WTC11 (cell line): Measurements from ENCODE around the gene TBRG1. TPM values are rescaled to one million over a fixed set of nuclear protein-coding genes. Genes with fewer than 3 reads are reported as not detected.

Source experiments
- ATAC-seq: fragments of 200-7000 bp; cut with Tn5 transposase; 2 replicates; pipeline ENCODE4 v1.10.0; 2021; ENCODE audit warnings: mild to moderate bottlenecking, moderate library complexity
- CTCF ChIA-PET: fragments of 300-600 bp; sonication (Branson Sonifier 250); formaldehyde crosslinking; loops from one replicate; lab custom pipeline; 2021; ENCODE audit warnings: antibody characterized with exemption; lab: Charles Lee
- POLR2A ChIA-PET: fragments of 350-600 bp; sonication (Branson Sonifier 250); formaldehyde crosslinking; loops from one replicate; lab custom pipeline; 2021; ENCODE audit warnings: antibody characterized with exemption; lab: Charles Lee
- DNase-seq: peaks from one replicate; pipeline ENCODE4 v3.0.0; 2021; ENCODE audit warnings: low spot score
- H3K27ac Mint-ChIP-seq: 2 replicates; pipeline ENCODE4 v1.8.0; 2021; ENCODE audit warnings: mixed read lengths
- H3K27me3 Mint-ChIP-seq: 2 replicates; pipeline ENCODE4 v1.8.0; 2021; ENCODE audit warnings: low read depth, mild to moderate bottlenecking, moderate library complexity, mixed read lengths
- H3K36me3 Mint-ChIP-seq: 2 replicates; pipeline ENCODE4 v1.8.0; 2021; ENCODE audit warnings: mixed read lengths
- H3K4me1 Mint-ChIP-seq: 2 replicates; pipeline ENCODE4 v1.8.0; 2022; ENCODE audit warnings: mixed read lengths
- H3K4me3 Mint-ChIP-seq: 2 replicates; pipeline ENCODE4 v1.8.0; 2021; ENCODE audit warnings: mild to moderate bottlenecking, moderate library complexity, mixed read lengths
- H3K9me3 Mint-ChIP-seq: 2 replicates; pipeline ENCODE4 v1.8.0; 2021; ENCODE audit warnings: mixed read lengths
- CBFB ChIP-seq: sonication (generic); formaldehyde crosslinking; IDR thresholded peaks from 2 replicates; pipeline ENCODE4 v1.8.1; 2022; ENCODE audit warnings: mild to moderate bottlenecking, low read depth, missing genetic modification reagents
- IRF2 ChIP-seq: sonication (generic); formaldehyde crosslinking; IDR thresholded peaks from 2 replicates; pipeline ENCODE4 v1.8.0; 2022; ENCODE audit warnings: low read depth, missing genetic modification reagents, borderline replicate concordance
- NR1H2 ChIP-seq: sonication (generic); formaldehyde crosslinking; IDR thresholded peaks from 2 replicates; pipeline ENCODE4 v1.9.0; 2021; ENCODE audit warnings: mild to moderate bottlenecking, moderate library complexity, missing genetic modification reagents
- NR2C2 ChIP-seq: sonication (generic); formaldehyde crosslinking; IDR thresholded peaks from 2 replicates; pipeline ENCODE4 v1.8.0; 2022; ENCODE audit warnings: mild to moderate bottlenecking, missing genetic modification reagents
- NR3C1 ChIP-seq: sonication (generic); formaldehyde crosslinking; conservative IDR thresholded peaks from 2 replicates; pipeline ENCODE4 v1.8.1; 2023; ENCODE audit warnings: low read depth, mild to moderate bottlenecking, missing genetic modification reagents
- OVOL2 ChIP-seq: fragments of 250-450 bp; sonication (Bioruptor Pico); IDR thresholded peaks from 2 replicates; pipeline ENCODE4 v1.9.0; 2021; ENCODE audit warnings: mild to moderate bottlenecking, borderline replicate concordance
- SOX15 ChIP-seq: fragments of 250-450 bp; sonication (Bioruptor Pico); IDR thresholded peaks from 2 replicates; pipeline ENCODE4 v1.9.0; 2021; ENCODE audit warnings: mild to moderate bottlenecking
- ZNF138 ChIP-seq: sonication (generic); formaldehyde crosslinking; conservative IDR thresholded peaks from 2 replicates; pipeline ENCODE4 v1.8.1; 2022; ENCODE audit warnings: mild to moderate bottlenecking, moderate library complexity, missing genetic modification reagents
- total RNA-seq: library from RNA; stranded (reverse); gene quantifications from 3 replicates; pipeline ENCODE4 v1.2.3, GENCODE V29; 2021
- TF ChIP-seq, protein P1 (sequence below): sonication (generic); formaldehyde crosslinking; IDR thresholded peaks from 2 replicates; pipeline ENCODE4 v1.8.1; 2023; ENCODE audit warnings: mild to moderate bottlenecking, moderate library complexity, missing genetic modification reagents
- TF ChIP-seq, protein P2 (sequence below): sonication (generic); formaldehyde crosslinking; IDR thresholded peaks from 2 replicates; pipeline ENCODE4 v1.8.1; 2023; ENCODE audit warnings: mild to moderate bottlenecking, missing genetic modification reagents, moderate library complexity
- TF ChIP-seq, protein P3 (sequence below): sonication (generic); formaldehyde crosslinking; IDR thresholded peaks from 2 replicates; pipeline ENCODE4 v1.8.0; 2022; ENCODE audit warnings: mild to moderate bottlenecking, missing genetic modification reagents
- TF ChIP-seq, protein P4 (sequence below): sonication (generic); formaldehyde crosslinking; IDR thresholded peaks from 2 replicates; pipeline ENCODE4 v1.8.1; 2022; ENCODE audit warnings: low read depth, mild to moderate bottlenecking, moderate library complexity, missing genetic modification reagents, borderline replicate concordance
- TF ChIP-seq, protein P5 (sequence below): fragments of 250-450 bp; sonication (Bioruptor Pico); IDR thresholded peaks from 2 replicates; pipeline ENCODE4 v1.8.0; 2021; ENCODE audit warnings: mild to moderate bottlenecking
- TF ChIP-seq, protein P6 (sequence below): fragments of 200-600 bp; IDR thresholded peaks from 2 replicates; pipeline ENCODE4 v1.8.0; 2022; ENCODE audit warnings: antibody characterized with exemption

TBRG1 gene
- total RNA-seq, 1 experiment from 2014 or later = 30.0 TPM

DNA sequence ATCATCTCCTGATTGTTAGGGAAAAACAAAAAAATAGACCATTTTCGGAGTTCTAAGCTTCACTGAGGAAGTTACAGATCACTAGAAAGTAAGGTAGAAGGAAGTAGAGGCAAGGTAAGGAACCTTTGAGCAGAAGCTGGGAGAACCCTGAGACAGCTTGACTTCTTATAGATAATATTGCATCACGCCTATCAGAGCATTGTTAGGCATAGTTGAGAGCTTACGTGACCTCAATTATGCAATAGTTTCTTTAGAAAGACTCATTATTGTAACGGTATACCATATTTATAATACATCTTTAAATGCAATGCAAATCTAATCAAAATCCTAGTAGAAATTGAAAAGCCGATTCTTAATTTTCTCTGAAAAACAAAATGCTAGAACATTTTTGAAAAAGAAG lies 4.9 kb downstream of the TBRG1 start (continued):
- TF ChIP-seq, protein P1, sequence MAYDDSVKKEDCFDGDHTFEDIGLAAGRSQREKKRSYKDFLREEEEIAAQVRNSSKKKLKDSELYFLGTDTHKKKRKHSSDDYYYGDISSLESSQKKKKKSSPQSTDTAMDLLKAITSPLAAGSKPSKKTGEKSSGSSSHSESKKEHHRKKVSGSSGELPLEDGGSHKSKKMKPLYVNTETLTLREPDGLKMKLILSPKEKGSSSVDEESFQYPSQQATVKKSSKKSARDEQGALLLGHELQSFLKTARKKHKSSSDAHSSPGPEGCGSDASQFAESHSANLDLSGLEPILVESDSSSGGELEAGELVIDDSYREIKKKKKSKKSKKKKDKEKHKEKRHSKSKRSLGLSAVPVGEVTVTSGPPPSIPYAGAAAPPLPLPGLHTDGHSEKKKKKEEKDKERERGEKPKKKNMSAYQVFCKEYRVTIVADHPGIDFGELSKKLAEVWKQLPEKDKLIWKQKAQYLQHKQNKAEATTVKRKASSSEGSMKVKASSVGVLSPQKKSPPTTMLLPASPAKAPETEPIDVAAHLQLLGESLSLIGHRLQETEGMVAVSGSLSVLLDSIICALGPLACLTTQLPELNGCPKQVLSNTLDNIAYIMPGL (CRISPR knock-in tag) = no peak
- no peak for TF ChIP-seq NR2C2
- no peak for TF ChIP-seq IRF2 (CRISPR knock-in tag)
- TF ChIP-seq SOX15 (CRISPR knock-in tag) = no peak
- TF ChIP-seq NR3C1 = no peak
- TF ChIP-seq NR1H2 (CRISPR knock-in tag) = no peak
- TF ChIP-seq, protein P2, sequence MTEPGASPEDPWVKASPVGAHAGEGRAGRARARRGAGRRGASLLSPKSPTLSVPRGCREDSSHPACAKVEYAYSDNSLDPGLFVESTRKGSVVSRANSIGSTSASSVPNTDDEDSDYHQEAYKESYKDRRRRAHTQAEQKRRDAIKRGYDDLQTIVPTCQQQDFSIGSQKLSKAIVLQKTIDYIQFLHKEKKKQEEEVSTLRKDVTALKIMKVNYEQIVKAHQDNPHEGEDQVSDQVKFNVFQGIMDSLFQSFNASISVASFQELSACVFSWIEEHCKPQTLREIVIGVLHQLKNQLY (CRISPR knock-in tag) = no peak
- TF ChIP-seq, all 79 proteins: peak for 0

DNA sequence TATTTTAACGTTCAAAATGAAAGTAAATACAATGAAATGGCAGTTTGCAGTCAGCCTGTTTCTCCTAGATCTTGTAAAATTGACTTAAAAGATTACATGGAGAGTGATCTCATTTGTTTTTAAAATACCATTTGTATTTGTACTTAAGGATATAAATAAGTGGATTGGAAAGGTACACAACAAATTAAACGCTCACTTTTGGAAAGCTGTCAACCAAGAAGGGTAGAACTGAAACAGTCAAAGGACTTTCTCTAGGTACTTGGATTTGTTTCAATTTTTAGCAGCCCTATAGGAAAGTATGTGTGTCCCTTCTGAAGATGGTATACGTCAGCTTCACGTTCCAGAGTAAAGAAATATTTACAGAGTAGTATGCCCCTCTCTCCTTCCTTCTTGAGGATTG lies 7.3 kb downstream of the TBRG1 start:
- no peak for ATAC-seq
- H3K4me3 Mint-ChIP-seq = no peak overlapping the region
- no peak overlapping the region for H3K27ac Mint-ChIP-seq
- no peaks in the 10 kb centered on the region for H3K27me3 Mint-ChIP-seq
- POLR2A ChIA-PET = no interaction called here
- H3K4me1 Mint-ChIP-seq = no peaks in the 10 kb centered on the region
- CTCF ChIA-PET = interaction anchor here (1.0 kb wide), 1 partner anchor 133 kb away, joined by 4 read pairs; no protein-coding TSS in a partner anchor
- no peaks in the 10 kb centered on the region for H3K9me3 Mint-ChIP-seq
- TF ChIP-seq OVOL2 (CRISPR knock-in tag) (no peak), ZNF138 (no peak)
- TF ChIP-seq, protein P3, sequence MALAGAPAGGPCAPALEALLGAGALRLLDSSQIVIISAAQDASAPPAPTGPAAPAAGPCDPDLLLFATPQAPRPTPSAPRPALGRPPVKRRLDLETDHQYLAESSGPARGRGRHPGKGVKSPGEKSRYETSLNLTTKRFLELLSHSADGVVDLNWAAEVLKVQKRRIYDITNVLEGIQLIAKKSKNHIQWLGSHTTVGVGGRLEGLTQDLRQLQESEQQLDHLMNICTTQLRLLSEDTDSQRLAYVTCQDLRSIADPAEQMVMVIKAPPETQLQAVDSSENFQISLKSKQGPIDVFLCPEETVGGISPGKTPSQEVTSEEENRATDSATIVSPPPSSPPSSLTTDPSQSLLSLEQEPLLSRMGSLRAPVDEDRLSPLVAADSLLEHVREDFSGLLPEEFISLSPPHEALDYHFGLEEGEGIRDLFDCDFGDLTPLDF (CRISPR knock-in tag) = no peak
- H3K36me3 Mint-ChIP-seq = peaks cover 70% of the 10 kb centered on the region
- no peak for DNase-seq

DNA sequence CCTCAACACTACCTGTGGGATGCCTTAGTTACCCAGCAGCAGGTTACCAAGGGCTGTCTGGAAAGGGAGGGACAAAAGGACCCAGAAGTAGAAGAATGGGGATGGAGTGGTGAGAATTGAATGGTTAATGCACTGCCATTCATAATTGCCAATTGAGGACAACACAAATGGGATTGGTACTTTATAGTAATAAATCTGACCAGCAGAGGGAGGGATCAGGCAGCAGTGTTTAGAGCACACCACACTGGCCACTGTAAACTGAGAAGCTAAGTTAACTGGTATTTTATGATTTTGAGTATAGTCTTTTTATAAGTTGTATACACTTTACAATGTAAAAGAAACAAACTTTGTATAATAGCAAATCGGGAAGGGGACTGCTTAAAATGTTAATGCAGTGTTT lies 10.7 kb downstream of the TBRG1 start:
- TF ChIP-seq CBFB (CRISPR knock-in tag) = no peak
- TF ChIP-seq, protein P4, sequence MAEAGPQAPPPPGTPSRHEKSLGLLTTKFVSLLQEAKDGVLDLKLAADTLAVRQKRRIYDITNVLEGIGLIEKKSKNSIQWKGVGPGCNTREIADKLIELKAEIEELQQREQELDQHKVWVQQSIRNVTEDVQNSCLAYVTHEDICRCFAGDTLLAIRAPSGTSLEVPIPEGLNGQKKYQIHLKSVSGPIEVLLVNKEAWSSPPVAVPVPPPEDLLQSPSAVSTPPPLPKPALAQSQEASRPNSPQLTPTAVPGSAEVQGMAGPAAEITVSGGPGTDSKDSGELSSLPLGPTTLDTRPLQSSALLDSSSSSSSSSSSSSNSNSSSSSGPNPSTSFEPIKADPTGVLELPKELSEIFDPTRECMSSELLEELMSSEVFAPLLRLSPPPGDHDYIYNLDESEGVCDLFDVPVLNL (CRISPR knock-in tag) = no peak
- TF ChIP-seq, protein P5, sequence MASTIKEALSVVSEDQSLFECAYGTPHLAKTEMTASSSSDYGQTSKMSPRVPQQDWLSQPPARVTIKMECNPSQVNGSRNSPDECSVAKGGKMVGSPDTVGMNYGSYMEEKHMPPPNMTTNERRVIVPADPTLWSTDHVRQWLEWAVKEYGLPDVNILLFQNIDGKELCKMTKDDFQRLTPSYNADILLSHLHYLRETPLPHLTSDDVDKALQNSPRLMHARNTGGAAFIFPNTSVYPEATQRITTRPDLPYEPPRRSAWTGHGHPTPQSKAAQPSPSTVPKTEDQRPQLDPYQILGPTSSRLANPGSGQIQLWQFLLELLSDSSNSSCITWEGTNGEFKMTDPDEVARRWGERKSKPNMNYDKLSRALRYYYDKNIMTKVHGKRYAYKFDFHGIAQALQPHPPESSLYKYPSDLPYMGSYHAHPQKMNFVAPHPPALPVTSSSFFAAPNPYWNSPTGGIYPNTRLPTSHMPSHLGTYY (CRISPR knock-in tag) = no peak
- TF ChIP-seq, protein P1 (CRISPR knock-in tag) = no peak
- TF ChIP-seq, protein P6, sequence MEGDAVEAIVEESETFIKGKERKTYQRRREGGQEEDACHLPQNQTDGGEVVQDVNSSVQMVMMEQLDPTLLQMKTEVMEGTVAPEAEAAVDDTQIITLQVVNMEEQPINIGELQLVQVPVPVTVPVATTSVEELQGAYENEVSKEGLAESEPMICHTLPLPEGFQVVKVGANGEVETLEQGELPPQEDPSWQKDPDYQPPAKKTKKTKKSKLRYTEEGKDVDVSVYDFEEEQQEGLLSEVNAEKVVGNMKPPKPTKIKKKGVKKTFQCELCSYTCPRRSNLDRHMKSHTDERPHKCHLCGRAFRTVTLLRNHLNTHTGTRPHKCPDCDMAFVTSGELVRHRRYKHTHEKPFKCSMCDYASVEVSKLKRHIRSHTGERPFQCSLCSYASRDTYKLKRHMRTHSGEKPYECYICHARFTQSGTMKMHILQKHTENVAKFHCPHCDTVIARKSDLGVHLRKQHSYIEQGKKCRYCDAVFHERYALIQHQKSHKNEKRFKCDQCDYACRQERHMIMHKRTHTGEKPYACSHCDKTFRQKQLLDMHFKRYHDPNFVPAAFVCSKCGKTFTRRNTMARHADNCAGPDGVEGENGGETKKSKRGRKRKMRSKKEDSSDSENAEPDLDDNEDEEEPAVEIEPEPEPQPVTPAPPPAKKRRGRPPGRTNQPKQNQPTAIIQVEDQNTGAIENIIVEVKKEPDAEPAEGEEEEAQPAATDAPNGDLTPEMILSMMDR = no peak
- ChIA-PET CTCF (interaction anchor here (1.2 to 1.9 kb wide), 2 partner anchors 11 to 112 kb away, joined by 4 to 5 read pairs; partner anchors contain the start of gene TBRG1), POLR2A (no interaction called here)
- Mint-ChIP-seq H3K4me3 (no peak overlapping the region), H3K36me3 (peaks cover 51% of the 10 kb centered on the region), H3K27ac (no peak overlapping the region), H3K27me3 (no peaks in the 10 kb centered on the region), H3K9me3 (no peaks in the 10 kb centered on the region), H3K4me1 (peaks cover 1% of the 10 kb centered on the region; the same call in 1 of the 2 replicates)
- DNase-seq = no peak
- ATAC-seq = no peak
